ENCODE results near the gene MINPP1. TPM values are rescaled to one million over a fixed set of nuclear protein-coding genes. Genes with fewer than 3 reads are reported as not detected.

Gene MINPP1
- total and polyA plus RNA-seq, 2 of the 13 experiments (the other 11 are each of a cell fraction or from before 2014, with no cell fraction given), result 19.2 to 53.7 TPM

GRCh38 chr10:87504640-87505365, at the start of gene MINPP1 (continued):
- TF ChIP-seq ZNF235 (CRISPR knock-in tag; IDR thresholded peaks at IDR 0.05; ENCODE audit: borderline replicate concordance) (peak; percentile 39; the same call in 1 of the 2 replicates), ZNF747 (CRISPR knock-in tag; IDR thresholded peaks at IDR 0.05; ENCODE audit: borderline replicate concordance) (peak; percentile 86), NKX3-1 (CRISPR knock-in tag; IDR thresholded peaks at IDR 0.05) (no peak), ATF6 (CRISPR knock-in tag; conservative IDR thresholded peaks at IDR 0.05) (peak; percentile 61; the same call in 1 of the 2 replicates), KLF12 (CRISPR knock-in tag; IDR thresholded peaks at IDR 0.05; ENCODE audit: borderline replicate concordance) (peak; percentile 17; the same call in 1 of the 2 replicates), ZNF446 (CRISPR knock-in tag; IDR thresholded peaks at IDR 0.05) (no peak; the same call in 1 of the 2 replicates), SETDB1 (CRISPR knock-in tag; IDR thresholded peaks at IDR 0.05; ENCODE audit: borderline replicate concordance) (no peak), FOXO4 (CRISPR knock-in tag; conservative IDR thresholded peaks at IDR 0.05) (0 out of 2 replicates have a peak, but pooled peaks have one; percentile 76), ZNF691 (CRISPR knock-in tag; IDR thresholded peaks at IDR 0.05; ENCODE audit: borderline replicate concordance, low read depth) (peak; percentile 13; the same call in 1 of the 2 replicates), RARA (CRISPR knock-in tag; IDR thresholded peaks at IDR 0.05) (peak; percentile 39; the same call in 1 of the 2 replicates), HOXA3 (CRISPR knock-in tag; IDR thresholded peaks at IDR 0.05) (peak; percentile 65; the same call in 1 of the 2 replicates), ZNF33B (CRISPR knock-in tag; IDR thresholded peaks at IDR 0.05) (peak; percentile 58; the same call in 1 of the 2 replicates), MXI1 (IDR thresholded peaks at IDR 0.05; ENCODE audit: borderline replicate concordance, low read depth, low read length) (peak; percentile 36; the same call in 1 of the 3 replicates), GFI1 (CRISPR knock-in tag; IDR thresholded peaks at IDR 0.05; ENCODE audit: borderline replicate concordance) (peak; percentile 57; the same call in 1 of the 2 replicates), TEAD3 (CRISPR knock-in tag; optimal IDR thresholded peaks at IDR 0.05; ENCODE audit: borderline replicate concordance) (peak; percentile 68), HMGA1 (CRISPR knock-in tag; conservative IDR thresholded peaks at IDR 0.05) (no peak), NFYC (CRISPR knock-in tag; IDR thresholded peaks at IDR 0.05) (peak; percentile 35; the same call in 1 of the 2 replicates), ARNTL (CRISPR knock-in tag; IDR thresholded peaks at IDR 0.05) (peak; percentile 46; the same call in 1 of the 2 replicates), ARID5B (CRISPR knock-in tag; IDR thresholded peaks at IDR 0.05) (peak; percentile 50), TP53 (CRISPR knock-in tag; conservative IDR thresholded peaks at IDR 0.05) (no peak), ISX (CRISPR knock-in tag; conservative IDR thresholded peaks at IDR 0.05) (0 out of 2 replicates have a peak, but pooled peaks have one; percentile 27)

Measured in HepG2 (cell line).